Esophagus squamous epithelium (tissue), 4 donors: Measurements from ENCODE around the gene MYT1.

Source experiments
- CTCF ChIP-seq, 6 experiments: fragments of 450-650 bp in 4 of 6; fragments of 200-600 bp in 2 of 6; sonication (generic) in 2 of 6; IDR thresholded peaks; one replicate each; pipeline ENCODE4 v1.5.1; 2016 to 2019; ENCODE audit warnings: antibody characterized with exemption in 6 of 6, mild to moderate bottlenecking in 4 of 6, moderate library complexity in 4 of 6
- POLR2A ChIP-seq, 4 donors: fragments of 450-650 bp; IDR thresholded peaks; one replicate each; pipeline ENCODE4 v1.6.1; 2017; ENCODE audit warnings: antibody characterized with exemption in 4 of 4, mild to moderate bottlenecking in 4 of 4, moderate library complexity in 3 of 4

- TF ChIP-seq CTCF (IDR thresholded peaks at IDR 0.05): no peak
- no peak for TF ChIP-seq POLR2A (IDR thresholded peaks at IDR 0.05)
These were observed 42.7 kb upstream of the MYT1 start for GRCh38 chr20:64121586-64121985.
